Neural cell (in vitro differentiated cells): ENCODE results near the gene OR51M1. TPM values are rescaled to one million over a fixed set of nuclear protein-coding genes. Genes with fewer than 3 reads are reported as not detected.

Experiments used
- H2AFZ ChIP-seq: fragments of 200-600, 300-800 bp; sonication (generic), shearing (Covaris generic); 2 replicates; pipeline ENCODE4 v1.6.0; 2014; ENCODE audit warnings: low read depth, mild to moderate bottlenecking, antibody characterized with exemption, low read length, moderate library complexity
- H3F3A ChIP-seq: fragments of 200-600 bp; shearing (Covaris generic); 2 replicates; pipeline ENCODE4 v1.6.1; 2016; ENCODE audit warnings: mild to moderate bottlenecking, moderate library complexity, mixed read lengths, antibody characterized with exemption, low read length; ENCODE audit not compliant: insufficient read depth, poor library complexity, severe bottlenecking
- H3K27ac ChIP-seq: fragments of 200-600, 300-800 bp; sonication (generic), shearing (Covaris generic); 2 replicates; pipeline ENCODE4 v1.5.1; 2014; ENCODE audit warnings: mild to moderate bottlenecking, low read length, moderate library complexity
- H3K27me3 ChIP-seq: fragments of 300-800, 200-600 bp; sonication (generic), shearing (Covaris generic); 2 replicates; pipeline ENCODE4 v1.6.0; 2014; ENCODE audit warnings: mild to moderate bottlenecking, low read depth, low read length, moderate library complexity; ENCODE audit not compliant: insufficient read depth
- H3K36me3 ChIP-seq: fragments of 300-800, 200-600 bp; sonication (generic), shearing (Covaris generic); 2 replicates; pipeline ENCODE4 v1.5.1; 2014; ENCODE audit warnings: mild to moderate bottlenecking, antibody characterized with exemption, low read length, moderate library complexity; ENCODE audit not compliant: insufficient read depth
- H3K4me2 ChIP-seq: fragments of 300-800, 200-600 bp; sonication (generic), shearing (Covaris generic); 2 replicates; pipeline ENCODE4 v1.6.0; 2014; ENCODE audit warnings: mild to moderate bottlenecking, low read length
- H3K4me3 ChIP-seq: fragments of 300-800, 200-600 bp; sonication (generic), shearing (Covaris generic); 2 replicates; pipeline ENCODE4 v1.5.1; 2014; ENCODE audit warnings: mild to moderate bottlenecking, low read length, moderate library complexity
- H3K79me2 ChIP-seq: fragments of 200-600 bp; shearing (Covaris generic); replicated peaks from 2 replicates; pipeline ENCODE4 v1.6.0; 2014; ENCODE audit warnings: mild to moderate bottlenecking, low read length, moderate library complexity; ENCODE audit not compliant: insufficient read depth
- H3K9ac ChIP-seq: fragments of 300-800, 200-600 bp; sonication (generic), shearing (Covaris generic); 2 replicates; pipeline ENCODE4 v1.6.1; 2016; ENCODE audit warnings: mild to moderate bottlenecking, low read length, mixed read lengths
- H3K9me2 ChIP-seq: fragments of 200-600 bp; shearing (Covaris generic); 2 replicates; pipeline ENCODE4 v1.6.1; 2016; ENCODE audit warnings: mild to moderate bottlenecking, low read length, mixed read lengths; ENCODE audit not compliant: insufficient read depth
- H3K9me3 ChIP-seq: fragments of 200-600, 300-800 bp; sonication (generic), shearing (Covaris generic); 2 replicates; pipeline ENCODE4 v1.6.1; 2016; ENCODE audit warnings: mild to moderate bottlenecking, mixed run types, low read length, moderate library complexity, mixed read lengths
- H4K20me1 ChIP-seq: fragments of 200-600 bp; shearing (Covaris generic); 2 replicates; pipeline ENCODE4 v1.6.1; 2016; ENCODE audit warnings: mild to moderate bottlenecking, mixed run types; ENCODE audit not compliant: insufficient read depth
- CTCF ChIP-seq: fragments of 450-650 bp; IDR thresholded peaks from 2 replicates; pipeline ENCODE4 v1.5.1; 2014; ENCODE audit warnings: antibody characterized with exemption, mild to moderate bottlenecking, moderate library complexity; ENCODE audit not compliant: poor library complexity, severe bottlenecking
- EP300 ChIP-seq: fragments of 450-650 bp; conservative IDR thresholded peaks from 2 replicates; pipeline ENCODE4 v1.6.1; 2014; ENCODE audit warnings: antibody characterized with exemption, mild to moderate bottlenecking, moderate library complexity; ENCODE audit not compliant: poor library complexity, severe bottlenecking
- EZH2 ChIP-seq: fragments of 200-600, 300-800 bp; shearing (Covaris generic), sonication (generic); IDR thresholded peaks from 2 replicates; pipeline ENCODE4 v1.6.1; 2014; ENCODE audit warnings: antibody characterized with exemption, low read length, borderline replicate concordance, mild to moderate bottlenecking; ENCODE audit not compliant: insufficient read depth, poor library complexity, severe bottlenecking
- MXI1 ChIP-seq: fragments of 450-650 bp; conservative IDR thresholded peaks from 2 replicates; pipeline ENCODE4 v1.6.1; 2014; ENCODE audit warnings: antibody characterized with exemption, mild to moderate bottlenecking; ENCODE audit not compliant: poor library complexity, severe bottlenecking
- POLR2AphosphoS5 ChIP-seq: IDR thresholded peaks from 2 replicates; pipeline ENCODE4 v1.6.1; 2012
- RAD21 ChIP-seq: fragments of 450-650 bp; conservative IDR thresholded peaks from 2 replicates; pipeline ENCODE4 v1.6.1; 2014; ENCODE audit warnings: antibody characterized with exemption, mild to moderate bottlenecking, moderate library complexity
- REST ChIP-seq: IDR thresholded peaks from 2 replicates; pipeline ENCODE4 v1.6.1; 2012; ENCODE audit warnings: borderline replicate concordance
- SMC3 ChIP-seq: fragments of 450-650 bp; conservative IDR thresholded peaks from 2 replicates; pipeline ENCODE4 v1.6.1; 2014; ENCODE audit warnings: antibody characterized with exemption, mild to moderate bottlenecking, moderate library complexity; ENCODE audit not compliant: poor library complexity
- TAF1 ChIP-seq: IDR thresholded peaks from 2 replicates; pipeline ENCODE4 v1.6.1; 2012; ENCODE audit warnings: low read depth
- polyA plus RNA-seq: library from polyadenylated mRNA; depleted of rRNA; stranded (reverse); fragments of >200 nt; gene quantifications from 2 replicates; pipeline ENCODE4 v1.2.3, GENCODE V29; 2014

OR51M1 gene
- polyA plus RNA-seq, 1 donor from 2014 or later = not detected

- Histone ChIP-seq H3K9me3 (no peaks in the 10 kb centered on the region), H3F3A (no peaks in the 10 kb centered on the region), H2AFZ (no peak overlapping the region), H3K27me3 (no peaks in the 10 kb centered on the region), H3K36me3 (no peaks in the 10 kb centered on the region), H3K79me2 (no peaks in the 10 kb centered on the region), H3K27ac (no peak overlapping the region), H3K4me2 (no peak overlapping the region), H3K9me2 (no peaks in the 10 kb centered on the region), H4K20me1 (no peaks in the 10 kb centered on the region), H3K4me3 (no peak overlapping the region), H3K9ac (no peak overlapping the region)
- TF ChIP-seq TAF1 = no peak
- TF ChIP-seq RAD21 = no peak
- no peak for TF ChIP-seq SMC3
- TF ChIP-seq MXI1 = no peak
- TF ChIP-seq EP300 = no peak
- TF ChIP-seq POLR2AphosphoS5 = no peak
- TF ChIP-seq CTCF = no peak
- TF ChIP-seq EZH2 = no peak
- TF ChIP-seq REST = no peak
These were observed 6.6 kb downstream of the OR51M1 start for GRCh38 chr11:5390210-5390609.

- H3K4me2 ChIP-seq = no peak overlapping the region
- H3K27ac ChIP-seq = no peak overlapping the region
- H3K4me3 ChIP-seq = no peak overlapping the region
- no peaks in the 10 kb centered on the region for H3K9me3 ChIP-seq
- H2AFZ ChIP-seq = no peak overlapping the region
- H3K36me3 ChIP-seq = no peaks in the 10 kb centered on the region
- no peaks in the 10 kb centered on the region for H3F3A ChIP-seq
- H3K79me2 ChIP-seq = no peaks in the 10 kb centered on the region
- TF ChIP-seq EP300 = no peak
- no peak for TF ChIP-seq SMC3
- TF ChIP-seq RAD21 = no peak
- no peak for TF ChIP-seq TAF1
- TF ChIP-seq EZH2 = no peak
- TF ChIP-seq POLR2AphosphoS5 = no peak
- TF ChIP-seq REST = no peak
- no peak for TF ChIP-seq MXI1
- no peak for TF ChIP-seq CTCF
- no peaks in the 10 kb centered on the region for H3K9me2 ChIP-seq
- H4K20me1 ChIP-seq = no peaks in the 10 kb centered on the region
- no peak overlapping the region for H3K9ac ChIP-seq
- no peaks in the 10 kb centered on the region for H3K27me3 ChIP-seq
These were observed 10.5 kb downstream of the OR51M1 start for GRCh38 chr11:5394091-5394490.
